Measurements from ENCODE around the gene MYOZ3.

Gene MYOZ3

GRCh38 chr5:150627731-150628545 lies 33.1 kb upstream of the MYOZ3 start:
- DNase-seq = no peak

GRCh38 chr5:150628936-150629485 lies 32.0 kb upstream of the MYOZ3 start:
- no peak for DNase-seq

GRCh38 chr5:150630016-150630415 lies 31.0 kb upstream of the MYOZ3 start:
- DNase-seq = no peak

- no peak for DNase-seq
These were observed 30.4 kb upstream of the MYOZ3 start for GRCh38 chr5:150630461-150631325.

GRCh38 chr5:150631326-150631701 lies 29.7 kb upstream of the MYOZ3 start:
- DNase-seq = no peak

- no peak for DNase-seq
These were observed 28.5 kb upstream of the MYOZ3 start for GRCh38 chr5:150632305-150633160.

- no peak for DNase-seq
These were observed 27.6 kb upstream of the MYOZ3 start for GRCh38 chr5:150633429-150633828.

- DNase-seq = no peak
These were observed 24.4 kb upstream of the MYOZ3 start for GRCh38 chr5:150636391-150637244.

- DNase-seq = no peak
These were observed 23.6 kb upstream of the MYOZ3 start for GRCh38 chr5:150637245-150638052.

GRCh38 chr5:150638053-150638444 lies 23.0 kb upstream of the MYOZ3 start:
- DNase-seq = no peak

- no peak for DNase-seq
These were observed 22.3 kb upstream of the MYOZ3 start for GRCh38 chr5:150638488-150639376.

- DNase-seq = no peak
These were observed 21.7 kb upstream of the MYOZ3 start for GRCh38 chr5:150639377-150639692.

GRCh38 chr5:150639751-150640150 lies 21.3 kb upstream of the MYOZ3 start:
- no peak for DNase-seq

- DNase-seq = no peak
These were observed 20.6 kb upstream of the MYOZ3 start, which contains the start of gene SYNPO for GRCh38 chr5:150640311-150641005. TSS of gene SYNPO (plus strand) at chr5:150640660. CDS start at chr5:150648276, 7,616 bp downstream.

- no peak for DNase-seq
These were observed 20.0 kb upstream of the MYOZ3 start for GRCh38 chr5:150641006-150641570.

- DNase-seq = no peak
These were observed 19.1 kb upstream of the MYOZ3 start for GRCh38 chr5:150641824-150642566.

GRCh38 chr5:150642567-150642927 lies 18.5 kb upstream of the MYOZ3 start:
- no peak for DNase-seq

Data from activated CD4-positive, CD25-positive, alpha-beta regulatory T cell treated with anti-CD3 and anti-CD28 coated beads, Interleukin-2, amount 50 U/mL, for 72 hours (primary cell).